Sigmoid colon (tissue), 4 donors: ENCODE measurements around the gene SLA2.

Experiments
- EP300 ChIP-seq, 4 donors: sonication (generic); formaldehyde crosslinking; IDR thresholded peaks; one replicate each; pipeline ENCODE4 v1.6.1; 2017; ENCODE audit warnings: antibody characterized with exemption in 4 of 4
- POLR2A ChIP-seq, 2 donors: fragments of 450-650 bp; IDR thresholded peaks; one replicate each; pipeline ENCODE4 v1.6.1; 2016; ENCODE audit warnings: antibody characterized with exemption in 2 of 2, mild to moderate bottlenecking in 2 of 2, moderate library complexity in 2 of 2
- POLR2AphosphoS5 ChIP-seq, 4 donors: sonication (generic); formaldehyde crosslinking; IDR thresholded peaks; one replicate each; pipeline ENCODE4 v1.6.1; 2017; ENCODE audit warnings: antibody characterized with exemption in 4 of 4
- TF ChIP-seq, protein P1 (sequence below), 4 experiments: fragments of 450-650 bp in 3 of 4; fragments of 200-600 bp in 1 of 4; IDR thresholded peaks; one replicate each; pipeline ENCODE4 v1.5.1; 2016 to 2019; ENCODE audit warnings: antibody characterized with exemption in 4 of 4, mild to moderate bottlenecking in 3 of 4, moderate library complexity in 2 of 4

DNA sequence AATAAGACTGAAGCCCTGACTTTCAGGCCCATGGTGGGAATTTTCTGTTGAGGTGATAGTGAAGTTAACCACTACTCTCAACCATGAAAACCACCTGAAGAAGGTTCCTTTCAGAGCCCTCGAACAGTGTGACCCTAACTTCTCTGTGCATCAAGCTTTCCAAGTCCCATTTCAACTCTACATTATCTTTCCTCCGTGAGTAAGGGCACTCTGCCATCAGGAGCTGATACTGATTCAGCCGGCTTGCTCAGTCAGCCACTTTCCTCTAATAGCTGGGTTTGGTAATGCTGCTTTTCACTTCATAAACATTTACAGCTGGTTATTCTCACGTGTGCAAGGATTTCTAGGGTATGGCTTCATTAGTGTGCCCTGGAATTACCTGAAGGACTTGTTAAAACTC, 10.7 kb upstream of the SLA2 start:
- TF ChIP-seq POLR2AphosphoS5 (IDR thresholded peaks at IDR 0.05) (no peak), POLR2A (IDR thresholded peaks at IDR 0.05) (no peak), EP300 (IDR thresholded peaks at IDR 0.05) (no peak)
- TF ChIP-seq, protein P1, sequence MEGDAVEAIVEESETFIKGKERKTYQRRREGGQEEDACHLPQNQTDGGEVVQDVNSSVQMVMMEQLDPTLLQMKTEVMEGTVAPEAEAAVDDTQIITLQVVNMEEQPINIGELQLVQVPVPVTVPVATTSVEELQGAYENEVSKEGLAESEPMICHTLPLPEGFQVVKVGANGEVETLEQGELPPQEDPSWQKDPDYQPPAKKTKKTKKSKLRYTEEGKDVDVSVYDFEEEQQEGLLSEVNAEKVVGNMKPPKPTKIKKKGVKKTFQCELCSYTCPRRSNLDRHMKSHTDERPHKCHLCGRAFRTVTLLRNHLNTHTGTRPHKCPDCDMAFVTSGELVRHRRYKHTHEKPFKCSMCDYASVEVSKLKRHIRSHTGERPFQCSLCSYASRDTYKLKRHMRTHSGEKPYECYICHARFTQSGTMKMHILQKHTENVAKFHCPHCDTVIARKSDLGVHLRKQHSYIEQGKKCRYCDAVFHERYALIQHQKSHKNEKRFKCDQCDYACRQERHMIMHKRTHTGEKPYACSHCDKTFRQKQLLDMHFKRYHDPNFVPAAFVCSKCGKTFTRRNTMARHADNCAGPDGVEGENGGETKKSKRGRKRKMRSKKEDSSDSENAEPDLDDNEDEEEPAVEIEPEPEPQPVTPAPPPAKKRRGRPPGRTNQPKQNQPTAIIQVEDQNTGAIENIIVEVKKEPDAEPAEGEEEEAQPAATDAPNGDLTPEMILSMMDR (IDR thresholded peaks at IDR 0.05): no peak
